K562 (cell line): ENCODE measurements around the gene OR51B2. TPM values are rescaled to one million over a fixed set of nuclear protein-coding genes. Genes with fewer than 3 reads are reported as not detected.

Experiments
- ARID1B ChIP-seq: fragments of 450-650 bp; IDR thresholded peaks from 2 replicates; pipeline ENCODE4 v1.6.1; 2016; ENCODE audit warnings: antibody characterized with exemption, mild to moderate bottlenecking, inconsistent platforms
- CREBBP ChIP-seq: IDR thresholded peaks from one replicate; pipeline ENCODE4 v1.6.1; 2012; ENCODE audit warnings: low read depth, mild to moderate bottlenecking, control low read depth, inconsistent platforms, low read length
- FUS ChIP-seq: fragments of 200-400 bp; formaldehyde crosslinking; optimal IDR thresholded peaks from 2 replicates; pipeline ENCODE3; 2017; ENCODE audit warnings: low read depth, low read length
- IFI16 ChIP-seq: fragments of 250-450 bp; sonication (Bioruptor Pico); IDR thresholded peaks from 2 replicates; pipeline ENCODE4 v2.1.2; 2022; ENCODE audit warnings: mild to moderate bottlenecking, inconsistent platforms
- KLF16 ChIP-seq: IDR thresholded peaks from 2 replicates; pipeline ENCODE4 v1.6.1; 2016; ENCODE audit warnings: antibody characterized with exemption
- NRF1 ChIP-seq, 2 experiments: fragments of 450-650 bp; IDR thresholded peaks in 1 of 2; conservative IDR thresholded peaks in 1 of 2; 2 replicates each; pipeline ENCODE4 v1.6.1; 2014; ENCODE audit warnings: mild to moderate bottlenecking in 2 of 2
- NUFIP1 ChIP-seq: fragments of 450-650 bp; IDR thresholded peaks from 2 replicates; pipeline ENCODE4 v1.6.1; 2018; ENCODE audit not compliant: partially characterized antibody
- ZC3H4 ChIP-seq: sonication (generic); formaldehyde crosslinking; IDR thresholded peaks from 2 replicates; pipeline ENCODE4 v1.9.0; 2021; ENCODE audit warnings: missing genetic modification reagents, borderline replicate concordance
- ZNF134 ChIP-seq: fragments of 250-450 bp; sonication (Bioruptor Pico); conservative IDR thresholded peaks from 2 replicates; pipeline ENCODE4 v1.4.0; 2020
- ZNF668 ChIP-seq: fragments of 250-450 bp; sonication (Bioruptor Pico); IDR thresholded peaks from 2 replicates; pipeline ENCODE4 v1.8.0; 2022; ENCODE audit warnings: mild to moderate bottlenecking, inconsistent platforms
- ZNF696 ChIP-seq: fragments of 250-450 bp; sonication (Bioruptor Pico); conservative IDR thresholded peaks from 2 replicates; pipeline ENCODE4 v1.4.0; 2020; ENCODE audit warnings: mild to moderate bottlenecking, moderate library complexity
- polyA plus RNA-seq, 8 experiments: library from polyadenylated mRNA; depleted of rRNA in 4 of 8; stranded (reverse) in 5 of 8; unstranded in 3 of 8; fragments of >200 nt; fragmentation: Nextera tagmentation in 2 of 8; fragmentation: Illumina TruSeq in 1 of 8; extraction: Ambion mirVana in 2 of 8; extraction: Trizol in 1 of 8; gene quantifications; 2 replicates each; pipeline versions ENCODE4 v1.2.1 to v1.2.3, GENCODE V29; 2011 to 2014; ENCODE audit warnings: inconsistent platforms in 1 of 8, missing spikeins in 1 of 8
- total RNA-seq, 7 experiments: library from RNA; depleted of rRNA in 6 of 7; stranded (reverse); fragments of >200 nt in 6 of 7; fragmentation: Illumina TruSeq in 2 of 7; extraction: Trizol in 2 of 7; gene quantifications; 2 replicates each; pipeline versions ENCODE4 v1.2.1 to v1.2.3, GENCODE V29; 2011 to 2021; ENCODE audit warnings: low replicate concordance in 1 of 7
- TF ChIP-seq, protein P1 (sequence below): fragments of 450-650 bp; IDR thresholded peaks from one replicate; pipeline ENCODE4 v1.6.1; 2018; ENCODE audit warnings: mild to moderate bottlenecking, moderate library complexity; ENCODE audit not compliant: partially characterized antibody
- TF ChIP-seq, protein P2 (sequence below): fragments of 200-400 bp; formaldehyde crosslinking; IDR thresholded peaks from 2 replicates; pipeline ENCODE4 v1.6.1; 2017; ENCODE audit warnings: mild to moderate bottlenecking, low read depth, low read length, moderate library complexity
- TF ChIP-seq, protein P3 (sequence below): sonication (generic); formaldehyde crosslinking; IDR thresholded peaks from 2 replicates; pipeline ENCODE4 v1.5.0; 2020; ENCODE audit warnings: missing genetic modification reagents
- TF ChIP-seq, protein P4 (sequence below): fragments of 450-650 bp; formaldehyde crosslinking; IDR thresholded peaks from 2 replicates; pipeline ENCODE4 v1.4.0; 2020; ENCODE audit warnings: mild to moderate bottlenecking, moderate library complexity
- TF ChIP-seq, protein P5 (sequence below), 3 experiments: fragments of 200-800 bp in 1 of 3; fragments of 250-450 bp in 1 of 3; fragments of 450-650 bp in 1 of 3; sonication (Bioruptor Pico) in 1 of 3; sonication (Bioruptor generic) in 1 of 3; formaldehyde crosslinking in 1 of 3; IDR thresholded peaks; 2 replicates each; pipeline versions ENCODE4 v1.6.1 to v1.8.0; 2016 to 2022; ENCODE audit warnings: mild to moderate bottlenecking in 2 of 3, missing genetic modification characterization in 2 of 3, missing compliant biosample characterization in 1 of 3, moderate library complexity in 1 of 3
- TF ChIP-seq, protein P6 (sequence below): fragments of 250-450 bp; sonication (Bioruptor Pico); IDR thresholded peaks from 2 replicates; pipeline ENCODE4 v1.6.1; 2021; ENCODE audit warnings: mild to moderate bottlenecking

The OR51B2 gene
- total and polyA plus RNA-seq, 9 of the 15 experiments (the other 6 are each of a cell fraction or from before 2014, with no cell fraction given): 0.38 to 6.6 (median 4.0) TPM

DNA sequence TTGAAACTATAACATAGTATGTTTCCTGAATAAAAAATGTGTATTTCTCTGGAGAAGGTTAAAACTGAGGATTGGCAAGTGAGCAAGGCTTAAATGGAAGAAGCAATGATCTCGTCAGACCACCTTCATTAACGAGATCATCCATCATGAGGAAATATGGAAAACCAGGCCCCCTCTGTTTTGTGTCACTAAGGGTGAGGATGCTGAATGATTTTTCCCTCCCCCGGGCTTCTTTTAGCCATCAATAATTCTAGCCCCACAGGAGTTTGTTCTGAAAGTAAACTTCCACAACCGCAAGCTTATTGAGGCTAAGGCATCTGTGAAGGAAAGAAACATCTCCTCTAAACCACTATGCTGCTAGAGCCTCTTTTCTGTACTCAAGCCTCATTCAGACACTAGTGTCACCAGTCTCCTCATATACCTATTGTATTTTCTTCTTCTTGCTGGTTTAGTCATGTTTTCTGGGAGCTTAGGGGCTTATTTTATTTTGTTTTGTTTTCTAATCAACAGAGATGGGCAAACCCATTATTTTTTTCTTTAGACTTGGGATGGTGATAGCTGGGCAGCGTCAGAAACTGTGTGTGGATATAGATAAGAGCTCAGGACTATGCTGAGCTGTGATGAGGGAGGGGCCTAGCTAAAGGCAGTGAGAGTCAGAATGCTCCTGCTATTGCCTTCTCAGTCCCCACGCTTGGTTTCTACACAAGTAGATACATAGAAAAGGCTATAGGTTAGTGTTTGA lies 48.6 kb downstream of the OR51B2 start (continued):
- no peak for TF ChIP-seq FUS
- no peak for TF ChIP-seq ZNF134
- peak; percentile 37 to 38; a peak in 3 of 4 replicates for TF ChIP-seq NRF1 (conservative IDR thresholded peaks at IDR 0.05 in 1 of 2, IDR thresholded peaks at IDR 0.05 in 1 of 2)
- TF ChIP-seq ZC3H4 (CRISPR knock-in tag): no peak
- TF ChIP-seq KLF16: peak; percentile 59; the same call in 1 of the 2 replicates
- TF ChIP-seq, protein P1, sequence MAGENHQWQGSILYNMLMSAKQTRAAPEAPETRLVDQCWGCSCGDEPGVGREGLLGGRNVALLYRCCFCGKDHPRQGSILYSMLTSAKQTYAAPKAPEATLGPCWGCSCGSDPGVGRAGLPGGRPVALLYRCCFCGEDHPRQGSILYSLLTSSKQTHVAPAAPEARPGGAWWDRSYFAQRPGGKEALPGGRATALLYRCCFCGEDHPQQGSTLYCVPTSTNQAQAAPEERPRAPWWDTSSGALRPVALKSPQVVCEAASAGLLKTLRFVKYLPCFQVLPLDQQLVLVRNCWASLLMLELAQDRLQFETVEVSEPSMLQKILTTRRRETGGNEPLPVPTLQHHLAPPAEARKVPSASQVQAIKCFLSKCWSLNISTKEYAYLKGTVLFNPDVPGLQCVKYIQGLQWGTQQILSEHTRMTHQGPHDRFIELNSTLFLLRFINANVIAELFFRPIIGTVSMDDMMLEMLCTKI: no peak
- TF ChIP-seq CREBBP: no peak
- TF ChIP-seq, protein P2, sequence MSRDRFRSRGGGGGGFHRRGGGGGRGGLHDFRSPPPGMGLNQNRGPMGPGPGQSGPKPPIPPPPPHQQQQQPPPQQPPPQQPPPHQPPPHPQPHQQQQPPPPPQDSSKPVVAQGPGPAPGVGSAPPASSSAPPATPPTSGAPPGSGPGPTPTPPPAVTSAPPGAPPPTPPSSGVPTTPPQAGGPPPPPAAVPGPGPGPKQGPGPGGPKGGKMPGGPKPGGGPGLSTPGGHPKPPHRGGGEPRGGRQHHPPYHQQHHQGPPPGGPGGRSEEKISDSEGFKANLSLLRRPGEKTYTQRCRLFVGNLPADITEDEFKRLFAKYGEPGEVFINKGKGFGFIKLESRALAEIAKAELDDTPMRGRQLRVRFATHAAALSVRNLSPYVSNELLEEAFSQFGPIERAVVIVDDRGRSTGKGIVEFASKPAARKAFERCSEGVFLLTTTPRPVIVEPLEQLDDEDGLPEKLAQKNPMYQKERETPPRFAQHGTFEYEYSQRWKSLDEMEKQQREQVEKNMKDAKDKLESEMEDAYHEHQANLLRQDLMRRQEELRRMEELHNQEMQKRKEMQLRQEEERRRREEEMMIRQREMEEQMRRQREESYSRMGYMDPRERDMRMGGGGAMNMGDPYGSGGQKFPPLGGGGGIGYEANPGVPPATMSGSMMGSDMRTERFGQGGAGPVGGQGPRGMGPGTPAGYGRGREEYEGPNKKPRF: no peak
- TF ChIP-seq ARID1B: peak; percentile 96
- TF ChIP-seq, protein P3, sequence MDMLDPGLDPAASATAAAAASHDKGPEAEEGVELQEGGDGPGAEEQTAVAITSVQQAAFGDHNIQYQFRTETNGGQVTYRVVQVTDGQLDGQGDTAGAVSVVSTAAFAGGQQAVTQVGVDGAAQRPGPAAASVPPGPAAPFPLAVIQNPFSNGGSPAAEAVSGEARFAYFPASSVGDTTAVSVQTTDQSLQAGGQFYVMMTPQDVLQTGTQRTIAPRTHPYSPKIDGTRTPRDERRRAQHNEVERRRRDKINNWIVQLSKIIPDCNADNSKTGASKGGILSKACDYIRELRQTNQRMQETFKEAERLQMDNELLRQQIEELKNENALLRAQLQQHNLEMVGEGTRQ (CRISPR knock-in tag): no peak
- TF ChIP-seq, protein P4, sequence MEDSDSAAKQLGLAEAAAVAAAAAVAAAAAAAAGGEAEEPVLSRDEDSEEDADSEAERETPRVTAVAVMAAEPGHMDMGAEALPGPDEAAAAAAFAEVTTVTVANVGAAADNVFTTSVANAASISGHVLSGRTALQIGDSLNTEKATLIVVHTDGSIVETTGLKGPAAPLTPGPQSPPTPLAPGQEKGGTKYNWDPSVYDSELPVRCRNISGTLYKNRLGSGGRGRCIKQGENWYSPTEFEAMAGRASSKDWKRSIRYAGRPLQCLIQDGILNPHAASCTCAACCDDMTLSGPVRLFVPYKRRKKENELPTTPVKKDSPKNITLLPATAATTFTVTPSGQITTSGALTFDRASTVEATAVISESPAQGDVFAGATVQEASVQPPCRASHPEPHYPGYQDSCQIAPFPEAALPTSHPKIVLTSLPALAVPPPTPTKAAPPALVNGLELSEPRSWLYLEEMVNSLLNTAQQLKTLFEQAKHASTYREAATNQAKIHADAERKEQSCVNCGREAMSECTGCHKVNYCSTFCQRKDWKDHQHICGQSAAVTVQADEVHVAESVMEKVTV (CRISPR knock-in tag): no peak
- TF ChIP-seq NUFIP1: no peak
- TF ChIP-seq, protein P5, sequence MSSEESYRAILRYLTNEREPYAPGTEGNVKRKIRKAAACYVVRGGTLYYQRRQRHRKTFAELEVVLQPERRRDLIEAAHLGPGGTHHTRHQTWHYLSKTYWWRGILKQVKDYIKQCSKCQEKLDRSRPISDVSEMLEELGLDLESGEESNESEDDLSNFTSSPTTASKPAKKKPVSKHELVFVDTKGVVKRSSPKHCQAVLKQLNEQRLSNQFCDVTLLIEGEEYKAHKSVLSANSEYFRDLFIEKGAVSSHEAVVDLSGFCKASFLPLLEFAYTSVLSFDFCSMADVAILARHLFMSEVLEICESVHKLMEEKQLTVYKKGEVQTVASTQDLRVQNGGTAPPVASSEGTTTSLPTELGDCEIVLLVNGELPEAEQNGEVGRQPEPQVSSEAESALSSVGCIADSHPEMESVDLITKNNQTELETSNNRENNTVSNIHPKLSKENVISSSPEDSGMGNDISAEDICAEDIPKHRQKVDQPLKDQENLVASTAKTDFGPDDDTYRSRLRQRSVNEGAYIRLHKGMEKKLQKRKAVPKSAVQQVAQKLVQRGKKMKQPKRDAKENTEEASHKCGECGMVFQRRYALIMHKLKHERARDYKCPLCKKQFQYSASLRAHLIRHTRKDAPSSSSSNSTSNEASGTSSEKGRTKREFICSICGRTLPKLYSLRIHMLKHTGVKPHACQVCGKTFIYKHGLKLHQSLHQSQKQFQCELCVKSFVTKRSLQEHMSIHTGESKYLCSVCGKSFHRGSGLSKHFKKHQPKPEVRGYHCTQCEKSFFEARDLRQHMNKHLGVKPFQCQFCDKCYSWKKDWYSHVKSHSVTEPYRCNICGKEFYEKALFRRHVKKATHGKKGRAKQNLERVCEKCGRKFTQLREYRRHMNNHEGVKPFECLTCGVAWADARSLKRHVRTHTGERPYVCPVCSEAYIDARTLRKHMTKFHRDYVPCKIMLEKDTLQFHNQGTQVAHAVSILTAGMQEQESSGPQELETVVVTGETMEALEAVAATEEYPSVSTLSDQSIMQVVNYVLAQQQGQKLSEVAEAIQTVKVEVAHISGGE (CRISPR knock-in tag; IDR thresholded peaks at IDR 0.05): peak in 1 of 3 experiments; percentile 48; a peak in 1 of 6 replicates
- TF ChIP-seq ZNF668 (CRISPR knock-in tag): no peak
- TF ChIP-seq ZNF696 (CRISPR knock-in tag): no peak
- 0 out of 2 replicates have a peak, but pooled peaks have one; percentile 44 for TF ChIP-seq IFI16 (CRISPR knock-in tag)
- TF ChIP-seq, protein P6, sequence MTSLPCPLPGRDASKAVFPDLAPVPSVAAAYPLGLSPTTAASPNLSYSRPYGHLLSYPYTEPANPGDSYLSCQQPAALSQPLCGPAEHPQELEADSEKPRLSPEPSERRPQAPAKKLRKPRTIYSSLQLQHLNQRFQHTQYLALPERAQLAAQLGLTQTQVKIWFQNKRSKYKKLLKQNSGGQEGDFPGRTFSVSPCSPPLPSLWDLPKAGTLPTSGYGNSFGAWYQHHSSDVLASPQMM (CRISPR knock-in tag): no peak
